NB4 (cell line): ENCODE measurements around the gene SAFB2.

ENCODE experiments used
- DNase-seq: peaks from one replicate; pipeline ENCODE4 v3.0.0; 2010; ENCODE audit warnings: low read depth
- H3K4me3 ChIP-seq: one replicate; pipeline ENCODE4 v1.5.1; 2011; ENCODE audit warnings: mild to moderate bottlenecking, low read depth, low read length, moderate library complexity
- MYC ChIP-seq: IDR thresholded peaks from 2 replicates; pipeline ENCODE4 v1.6.1; 2011; ENCODE audit warnings: low read depth, low read length
- POLR2A ChIP-seq: IDR thresholded peaks from 2 replicates; pipeline ENCODE4 v1.6.1; 2011; ENCODE audit warnings: mild to moderate bottlenecking; ENCODE audit not compliant: insufficient read length; ENCODE audit errors: extremely low read depth
- TF ChIP-seq, protein P1 (sequence below): IDR thresholded peaks from 2 replicates; pipeline ENCODE4 v1.6.1; 2011; ENCODE audit warnings: low read depth, low read length
- TF ChIP-seq, protein P2 (sequence below): IDR thresholded peaks from one replicate; pipeline ENCODE4 v1.5.1; 2012; ENCODE audit warnings: low read depth, low read length

The SAFB2 gene

DNA sequence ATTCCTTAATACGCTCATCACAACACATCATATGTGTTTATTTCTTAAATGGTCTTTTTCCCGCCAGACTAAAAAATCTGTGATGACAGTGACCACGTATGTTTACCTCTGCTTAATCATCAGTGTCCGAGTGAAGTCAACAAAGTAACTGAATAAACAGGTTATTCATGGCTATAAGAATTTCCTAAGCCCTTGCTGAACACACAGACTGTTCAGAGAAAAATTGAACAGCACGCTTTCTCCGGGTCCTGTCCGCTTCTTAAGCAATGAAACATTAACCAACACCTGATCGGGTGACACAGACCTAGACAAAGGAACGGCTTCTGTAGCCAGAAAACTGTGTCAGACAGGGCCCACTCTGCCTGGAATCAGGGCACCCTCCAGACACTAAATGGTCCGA lies 14.3 kb downstream of the SAFB2 start:
- no peak overlapping the region for H3K4me3 ChIP-seq
- no peak for DNase-seq
- TF ChIP-seq POLR2A (no peak), MYC (no peak)
- TF ChIP-seq, protein P1, sequence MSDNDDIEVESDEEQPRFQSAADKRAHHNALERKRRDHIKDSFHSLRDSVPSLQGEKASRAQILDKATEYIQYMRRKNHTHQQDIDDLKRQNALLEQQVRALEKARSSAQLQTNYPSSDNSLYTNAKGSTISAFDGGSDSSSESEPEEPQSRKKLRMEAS = no peak
- TF ChIP-seq, protein P2, sequence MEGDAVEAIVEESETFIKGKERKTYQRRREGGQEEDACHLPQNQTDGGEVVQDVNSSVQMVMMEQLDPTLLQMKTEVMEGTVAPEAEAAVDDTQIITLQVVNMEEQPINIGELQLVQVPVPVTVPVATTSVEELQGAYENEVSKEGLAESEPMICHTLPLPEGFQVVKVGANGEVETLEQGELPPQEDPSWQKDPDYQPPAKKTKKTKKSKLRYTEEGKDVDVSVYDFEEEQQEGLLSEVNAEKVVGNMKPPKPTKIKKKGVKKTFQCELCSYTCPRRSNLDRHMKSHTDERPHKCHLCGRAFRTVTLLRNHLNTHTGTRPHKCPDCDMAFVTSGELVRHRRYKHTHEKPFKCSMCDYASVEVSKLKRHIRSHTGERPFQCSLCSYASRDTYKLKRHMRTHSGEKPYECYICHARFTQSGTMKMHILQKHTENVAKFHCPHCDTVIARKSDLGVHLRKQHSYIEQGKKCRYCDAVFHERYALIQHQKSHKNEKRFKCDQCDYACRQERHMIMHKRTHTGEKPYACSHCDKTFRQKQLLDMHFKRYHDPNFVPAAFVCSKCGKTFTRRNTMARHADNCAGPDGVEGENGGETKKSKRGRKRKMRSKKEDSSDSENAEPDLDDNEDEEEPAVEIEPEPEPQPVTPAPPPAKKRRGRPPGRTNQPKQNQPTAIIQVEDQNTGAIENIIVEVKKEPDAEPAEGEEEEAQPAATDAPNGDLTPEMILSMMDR = no peak

DNA sequence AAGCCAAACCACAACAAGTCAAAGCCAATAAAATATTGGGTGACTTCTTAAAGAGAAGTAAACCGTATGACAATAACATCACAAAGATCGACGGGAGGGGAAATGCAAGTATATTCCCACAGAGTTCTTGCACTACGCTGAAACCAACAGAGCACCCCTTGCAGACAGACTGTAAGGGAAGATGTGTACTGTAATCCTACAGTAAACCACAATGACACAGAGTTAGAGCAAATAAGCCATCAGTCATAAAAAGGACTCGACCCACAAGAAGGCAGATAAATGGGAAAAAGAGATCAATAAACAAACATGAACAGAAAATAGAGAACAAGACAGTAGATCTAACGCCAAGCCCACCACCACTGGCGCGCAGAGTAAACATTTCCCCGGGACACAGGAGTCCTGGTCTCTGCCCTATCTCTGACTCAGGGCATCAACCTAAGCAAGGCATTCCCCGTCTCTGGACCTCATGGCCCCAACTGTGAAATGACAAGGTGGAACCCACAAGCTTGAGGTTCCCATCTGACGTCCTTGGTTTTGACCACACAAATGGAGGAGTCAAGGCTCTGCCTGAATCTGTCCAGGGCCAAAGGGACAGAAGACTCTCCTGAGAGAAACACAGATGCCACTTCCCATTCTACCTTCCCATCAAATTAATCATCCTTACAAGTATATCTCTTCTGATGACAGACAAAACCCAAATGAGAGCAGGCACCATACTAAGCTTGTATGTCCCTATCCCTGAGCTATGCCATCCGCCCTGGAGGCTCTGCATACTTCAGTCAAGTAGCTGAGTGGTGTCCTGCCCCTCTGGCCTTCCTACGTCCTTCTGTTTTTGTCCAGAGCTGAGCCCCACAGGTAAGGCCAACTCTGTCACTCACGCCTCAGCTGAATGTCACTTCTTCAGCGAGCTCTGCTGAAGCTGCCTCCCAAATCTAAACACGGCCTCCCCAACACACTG lies 15.0 kb downstream of the SAFB2 start:
- TF ChIP-seq, protein P1 = no peak
- TF ChIP-seq, protein P2 = no peak
- no peak for TF ChIP-seq MYC
- TF ChIP-seq POLR2A = no peak
- H3K4me3 ChIP-seq = no peak overlapping the region
- DNase-seq = no peak

DNA sequence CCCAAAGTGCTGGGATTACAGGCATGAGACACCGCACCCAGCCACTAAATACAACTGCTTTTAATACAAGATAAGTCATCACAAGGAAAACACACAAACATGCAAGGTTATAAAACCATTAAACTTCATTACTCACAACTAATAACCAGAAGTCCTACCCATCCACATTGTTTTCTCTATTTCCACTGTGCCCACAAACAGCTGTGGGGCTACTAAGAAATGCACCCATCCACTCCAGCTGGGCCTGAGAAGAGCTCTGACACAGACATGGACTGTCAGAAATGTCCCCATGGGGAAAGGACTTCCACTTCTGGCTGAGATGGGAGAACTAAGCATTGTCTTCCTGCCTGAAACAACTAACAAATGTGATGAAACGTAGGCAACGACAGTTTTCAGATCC lies 17.2 kb downstream of the SAFB2 start:
- H3K4me3 ChIP-seq = no peak overlapping the region
- no peak for TF ChIP-seq POLR2A
- TF ChIP-seq, protein P1 = no peak
- TF ChIP-seq, protein P2 = no peak
- no peak for DNase-seq

DNA sequence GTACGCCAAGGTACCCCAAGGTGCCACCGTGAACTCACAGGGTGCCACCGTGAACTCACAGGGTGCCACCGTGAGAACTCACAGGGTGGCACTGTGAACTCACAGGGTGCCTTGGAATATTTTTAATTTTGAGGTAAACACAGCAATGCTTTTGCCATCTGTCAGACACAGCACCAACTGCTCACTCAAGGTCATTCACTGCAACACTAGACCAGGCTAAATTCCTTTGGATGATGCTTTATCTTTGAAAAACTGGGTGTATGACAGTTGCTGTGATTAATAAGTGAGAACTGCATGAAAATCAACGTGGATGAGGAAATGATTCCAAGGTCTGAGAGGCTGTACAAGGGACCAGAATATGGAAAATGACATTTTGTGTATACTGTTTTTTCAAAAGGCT lies 18.9 kb downstream of the SAFB2 start:
- no peak for DNase-seq
- H3K4me3 ChIP-seq = no peak overlapping the region
- TF ChIP-seq POLR2A = no peak
- TF ChIP-seq, protein P1 = no peak
- TF ChIP-seq MYC = no peak
- TF ChIP-seq, protein P2 = no peak

DNA sequence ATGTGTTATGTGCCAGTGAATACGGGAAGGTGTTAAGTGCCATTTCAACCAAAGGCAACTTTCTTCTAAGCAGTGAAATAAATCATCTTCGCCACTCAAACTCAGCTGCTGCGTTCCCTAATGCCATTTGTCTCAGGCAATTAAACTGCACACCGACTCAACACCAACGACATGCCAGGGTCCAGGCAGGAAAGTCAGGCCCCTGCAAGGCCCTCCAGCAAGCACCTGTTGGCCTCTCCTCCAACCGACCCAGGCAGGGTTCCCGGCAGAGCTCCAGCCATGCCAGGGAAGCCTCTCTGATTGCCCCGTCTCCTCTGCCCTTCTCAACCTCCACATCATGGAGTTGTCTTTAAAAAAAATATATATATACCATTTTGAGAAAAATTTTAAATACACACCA lies 21.8 kb downstream of the SAFB2 start:
- DNase-seq = no peak
- TF ChIP-seq, protein P1 = no peak
- TF ChIP-seq POLR2A (no peak), MYC (no peak)
- TF ChIP-seq, protein P2 = no peak
- no peak overlapping the region for H3K4me3 ChIP-seq
